ENCODE data around the gene SLCO1B1. TPM values are rescaled to one million over a fixed set of nuclear protein-coding genes. Genes with fewer than 3 reads are reported as not detected.
"Not testable (repeated sequence)": the region's sequence is repeated elsewhere in the genome, so short reads cannot be mapped to it uniquely, and the experiment has no call there.

The SLCO1B1 gene
- total RNA-seq, 1 donor from 2014 or later = not detected

DNA sequence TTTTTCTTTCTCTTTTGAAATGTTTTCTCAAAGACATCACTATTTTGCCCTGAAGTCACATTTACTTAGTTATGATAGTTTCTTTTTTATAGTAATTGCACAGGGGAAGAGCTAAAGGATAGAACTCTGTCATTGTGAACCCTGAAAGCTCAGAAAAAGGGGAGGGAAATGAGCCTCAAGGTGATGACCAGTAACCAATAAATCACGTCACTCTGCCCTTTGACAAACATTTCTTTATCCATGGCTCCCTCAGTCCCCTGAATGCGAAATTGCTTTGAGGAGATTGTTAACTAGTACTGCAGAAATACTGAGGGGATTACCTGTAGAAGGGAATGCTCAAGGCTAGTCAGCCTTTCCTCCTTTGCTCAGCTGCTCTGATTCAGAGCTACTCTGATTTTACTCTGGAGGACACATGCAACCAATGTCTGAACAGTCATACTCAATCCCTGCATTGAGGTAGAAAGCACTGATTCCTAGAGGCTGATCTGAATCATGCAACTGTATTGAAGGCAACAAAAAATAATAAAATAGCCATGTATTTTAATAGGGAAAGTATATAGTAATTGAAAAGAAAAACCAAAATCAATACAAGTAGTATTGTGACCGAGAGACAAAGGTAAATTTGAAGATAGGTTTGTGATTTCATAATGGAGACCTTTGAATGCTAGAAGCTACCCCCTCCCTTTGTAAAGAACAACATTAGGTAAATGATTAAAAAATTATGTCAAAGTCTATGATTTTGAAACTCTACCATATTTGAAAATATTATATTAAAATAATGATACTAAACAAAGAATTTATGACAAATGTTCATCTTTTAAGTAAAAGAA lies 24.7 kb downstream of the SLCO1B1 start:
- H3K27me3 Mint-ChIP-seq (ENCODE audit: low read depth) = no peaks in the 10 kb centered on the region
- no peak for DNase-seq (ENCODE audit: low spot score)
- H3K4me1 Mint-ChIP-seq (ENCODE audit: low read depth) = no peaks in the 10 kb centered on the region
- no peaks in the 10 kb centered on the region for H3K9me3 Mint-ChIP-seq
- no peak overlapping the region for H3K27ac Mint-ChIP-seq
- no peak overlapping the region for H3K4me3 Mint-ChIP-seq (ENCODE audit: low read depth)
- intact Hi-C loops (cut with micrococcal nuclease) = no loop called here
- no peaks in the 10 kb centered on the region for H3K36me3 Mint-ChIP-seq (ENCODE audit: low read depth)

DNA sequence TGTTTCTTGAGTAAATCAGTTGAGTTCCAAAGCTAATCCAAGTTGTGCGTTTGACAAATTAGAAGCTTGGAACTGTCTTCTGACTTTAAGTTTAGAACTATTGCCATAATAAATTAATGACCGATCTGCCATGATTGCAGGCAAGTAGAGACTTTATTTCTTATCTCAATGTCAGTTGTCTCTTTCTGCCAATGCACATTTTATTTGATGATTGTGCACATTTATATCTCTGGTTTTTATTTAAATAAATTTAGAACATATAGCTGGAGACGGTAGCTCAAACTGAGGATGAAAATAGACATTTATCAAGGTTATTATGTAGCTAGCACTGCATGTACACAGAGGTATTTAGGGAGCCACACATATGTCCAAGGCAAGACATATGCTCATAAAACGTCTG lies 34.1 kb downstream of the SLCO1B1 start:
- H3K4me3 Mint-ChIP-seq (ENCODE audit: low read depth) = no peak overlapping the region
- H3K27ac Mint-ChIP-seq = no peak overlapping the region
- no peaks in the 10 kb centered on the region for H3K27me3 Mint-ChIP-seq (ENCODE audit: low read depth)
- no peaks in the 10 kb centered on the region for H3K9me3 Mint-ChIP-seq
- intact Hi-C loops (cut with micrococcal nuclease) = no loop called here
- DNase-seq (ENCODE audit: low spot score) = no peak
- H3K4me1 Mint-ChIP-seq (ENCODE audit: low read depth) = no peaks in the 10 kb centered on the region
- no peaks in the 10 kb centered on the region for H3K36me3 Mint-ChIP-seq (ENCODE audit: low read depth)

DNA sequence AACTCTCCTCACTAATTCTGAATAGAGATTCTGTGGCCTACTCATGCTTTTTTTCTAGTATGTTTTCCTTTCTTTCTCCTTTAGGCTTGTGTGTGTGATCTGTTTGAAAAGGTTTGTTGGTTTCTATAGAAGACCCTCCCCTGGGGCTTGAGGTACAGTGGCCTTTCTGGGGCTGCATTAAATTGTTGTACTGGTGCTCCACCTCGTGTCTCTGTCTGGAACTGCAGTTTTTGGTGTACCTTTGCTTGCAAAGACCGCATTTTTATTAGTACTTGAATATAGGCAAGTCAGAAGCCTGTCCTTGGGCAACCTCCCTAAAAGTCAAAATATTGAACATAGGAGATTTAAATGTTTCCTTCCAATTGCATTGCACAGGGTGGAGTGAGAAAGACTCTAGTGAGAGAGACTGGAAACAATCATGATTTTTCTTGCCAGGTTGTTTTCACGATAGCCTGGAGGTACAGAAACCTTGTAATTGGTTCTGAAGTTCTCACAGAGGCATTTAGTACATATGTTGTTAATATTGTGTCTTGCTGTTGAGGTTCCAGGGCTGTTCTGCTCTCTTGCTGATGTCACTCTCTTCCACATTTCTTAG lies 39.0 kb downstream of the SLCO1B1 start:
- no peak for DNase-seq (ENCODE audit: low spot score)
- Mint-ChIP-seq H3K4me1 (ENCODE audit: low read depth) (no peaks in the 10 kb centered on the region), H3K4me3 (ENCODE audit: low read depth) (no peak overlapping the region), H3K27ac (no peak overlapping the region), H3K9me3 (no peaks in the 10 kb centered on the region), H3K36me3 (ENCODE audit: low read depth) (no peaks in the 10 kb centered on the region), H3K27me3 (ENCODE audit: low read depth) (no peaks in the 10 kb centered on the region)
- intact Hi-C loops (cut with micrococcal nuclease) = loop anchor here (1.0 to 2.0 kb wide), 2 partner anchors 224 to 523 kb away; no protein-coding TSS in a partner anchor

DNA sequence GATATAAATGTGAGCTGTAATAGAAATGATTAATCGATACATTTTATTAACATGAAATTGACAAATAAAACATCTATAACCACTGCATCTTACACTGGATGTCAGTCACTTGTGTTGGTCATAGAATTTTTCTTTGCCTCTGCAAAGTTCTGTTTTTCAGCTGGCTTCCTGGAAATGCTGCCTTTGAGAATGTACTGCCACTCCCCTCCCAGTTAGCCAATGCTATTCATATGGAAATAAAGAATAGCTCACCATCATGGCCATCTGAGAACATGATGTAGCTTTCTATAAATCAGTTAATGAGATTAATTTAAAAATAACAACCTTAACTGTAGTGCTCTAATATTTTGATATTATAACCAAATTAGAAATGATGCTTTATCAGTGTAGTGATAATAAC lies 41.1 kb downstream of the SLCO1B1 start:
- intact Hi-C loops (cut with micrococcal nuclease) = no loop called here
- no peaks in the 10 kb centered on the region for H3K4me1 Mint-ChIP-seq (ENCODE audit: low read depth)
- no peak overlapping the region for H3K4me3 Mint-ChIP-seq (ENCODE audit: low read depth)
- DNase-seq (ENCODE audit: low spot score) = no peak
- no peaks in the 10 kb centered on the region for H3K9me3 Mint-ChIP-seq
- no peaks in the 10 kb centered on the region for H3K27me3 Mint-ChIP-seq (ENCODE audit: low read depth)
- no peaks in the 10 kb centered on the region for H3K36me3 Mint-ChIP-seq (ENCODE audit: low read depth)
- no peak overlapping the region for H3K27ac Mint-ChIP-seq

DNA sequence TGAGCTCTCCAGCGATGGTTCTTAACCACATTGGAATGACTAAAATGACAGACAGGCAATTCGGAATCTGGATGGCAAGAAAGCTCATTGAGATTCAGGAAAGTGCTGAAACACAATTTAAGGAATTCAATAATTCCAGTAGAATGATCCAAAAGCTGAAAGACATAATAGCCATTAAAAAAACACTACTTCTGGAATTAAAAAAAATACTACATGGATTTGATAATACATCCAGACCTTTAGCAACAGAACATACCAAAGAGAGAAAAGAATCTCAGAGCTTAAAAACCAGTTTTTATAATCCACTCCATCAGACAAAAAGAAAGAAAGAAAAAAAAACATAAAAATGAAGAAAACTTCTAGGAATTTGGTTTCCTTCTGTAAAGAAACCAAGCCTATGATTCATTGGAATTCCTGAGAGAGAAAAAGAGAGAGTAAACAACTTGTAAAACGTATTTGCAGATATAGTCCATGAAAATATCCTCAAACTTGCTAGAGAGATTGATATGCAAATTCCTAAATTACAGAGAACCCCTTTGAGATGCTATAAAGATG lies 52.8 kb downstream of the SLCO1B1 start:
- no peaks in the 10 kb centered on the region for H3K4me1 Mint-ChIP-seq (ENCODE audit: low read depth)
- H3K9me3 Mint-ChIP-seq = no peaks in the 10 kb centered on the region
- intact Hi-C loops (cut with micrococcal nuclease) = no loop called here
- H3K27me3 Mint-ChIP-seq (ENCODE audit: low read depth) = no peaks in the 10 kb centered on the region
- no peak overlapping the region for H3K4me3 Mint-ChIP-seq (ENCODE audit: low read depth)
- H3K27ac Mint-ChIP-seq = no peak overlapping the region
- no peak for DNase-seq (ENCODE audit: low spot score)
- no peaks in the 10 kb centered on the region for H3K36me3 Mint-ChIP-seq (ENCODE audit: low read depth)

DNA sequence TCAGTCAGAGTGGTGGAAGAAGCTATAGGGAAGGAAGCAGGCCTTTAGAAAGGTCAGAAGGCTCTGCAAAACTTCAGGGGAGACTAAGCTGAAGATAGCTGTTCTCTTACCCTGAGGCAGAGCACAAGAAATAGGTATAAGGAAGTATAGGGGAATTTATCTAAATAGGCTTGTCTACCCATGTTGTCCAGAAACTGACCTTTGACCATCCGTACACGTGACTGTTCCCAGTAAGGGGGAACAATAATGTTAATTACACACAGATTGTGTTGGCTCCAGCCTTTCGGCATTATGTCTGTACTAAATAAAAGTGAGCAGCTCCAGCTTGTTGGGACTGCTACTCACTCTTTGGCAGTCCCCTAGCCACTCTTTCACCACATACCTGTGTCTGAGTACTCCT lies 59.0 kb downstream of the SLCO1B1 start:
- no peak overlapping the region for H3K4me3 Mint-ChIP-seq (ENCODE audit: low read depth)
- H3K27ac Mint-ChIP-seq = no peak overlapping the region
- no peaks in the 10 kb centered on the region for H3K27me3 Mint-ChIP-seq (ENCODE audit: low read depth)
- intact Hi-C loops (cut with micrococcal nuclease) = no loop called here
- DNase-seq (ENCODE audit: low spot score) = no peak
- H3K36me3 Mint-ChIP-seq (ENCODE audit: low read depth) = no peaks in the 10 kb centered on the region
- H3K4me1 Mint-ChIP-seq (ENCODE audit: low read depth) = no peaks in the 10 kb centered on the region
- H3K9me3 Mint-ChIP-seq = no peaks in the 10 kb centered on the region

DNA sequence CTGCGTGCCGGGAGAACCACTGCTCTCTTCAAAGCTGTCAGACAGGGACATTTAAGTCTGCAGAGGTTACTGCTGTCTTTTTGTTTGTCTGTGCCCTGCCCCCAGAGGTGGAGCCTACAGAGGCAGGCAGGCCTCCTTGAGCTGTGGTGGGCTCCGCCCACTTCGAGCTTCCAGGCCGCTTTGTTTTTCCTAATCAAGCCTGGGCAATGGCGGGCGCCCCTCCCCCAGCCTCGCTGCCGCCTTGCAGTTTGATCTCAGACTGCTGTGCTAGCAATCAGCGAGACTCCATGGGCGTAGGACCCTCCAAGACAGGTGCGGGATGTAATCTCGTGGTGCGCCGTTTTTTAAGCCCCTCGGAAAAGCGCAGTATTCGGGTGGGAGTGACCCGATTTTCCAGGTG lies 83.4 kb downstream of the SLCO1B1 start:
- H3K4me1 Mint-ChIP-seq (ENCODE audit: low read depth); H3K4me3 Mint-ChIP-seq (ENCODE audit: low read depth); intact Hi-C loops (cut with micrococcal nuclease); H3K27me3 Mint-ChIP-seq (ENCODE audit: low read depth); H3K27ac Mint-ChIP-seq; H3K9me3 Mint-ChIP-seq; H3K36me3 Mint-ChIP-seq (ENCODE audit: low read depth); DNase-seq (ENCODE audit: low spot score): not testable (repeated sequence)

DNA sequence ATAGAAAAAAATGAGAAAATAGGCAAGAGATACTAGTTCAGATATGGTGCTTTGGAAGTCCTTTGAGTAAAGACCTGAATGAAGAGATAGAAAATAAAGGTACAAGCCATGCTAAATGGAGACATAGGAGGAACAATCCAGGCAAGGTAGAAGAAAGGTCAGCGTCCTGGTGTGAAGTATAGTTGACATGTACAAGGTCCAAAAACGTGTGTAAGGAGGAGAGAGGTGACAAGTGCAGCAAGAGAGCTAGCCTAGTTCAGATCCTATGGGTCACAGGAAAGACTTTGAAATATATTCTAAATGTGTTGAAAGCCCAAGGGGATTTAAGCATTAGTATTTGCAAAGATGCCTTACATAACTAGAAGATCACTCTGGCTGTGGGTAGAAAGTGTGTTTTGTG lies 88.2 kb downstream of the SLCO1B1 start:
- no peaks in the 10 kb centered on the region for H3K27me3 Mint-ChIP-seq (ENCODE audit: low read depth)
- peaks cover 5% of the 10 kb centered on the region for H3K9me3 Mint-ChIP-seq
- no peak overlapping the region for H3K4me3 Mint-ChIP-seq (ENCODE audit: low read depth)
- no peaks in the 10 kb centered on the region for H3K36me3 Mint-ChIP-seq (ENCODE audit: low read depth)
- H3K4me1 Mint-ChIP-seq (ENCODE audit: low read depth) = no peaks in the 10 kb centered on the region
- intact Hi-C loops (cut with micrococcal nuclease) = no loop called here
- H3K27ac Mint-ChIP-seq = no peak overlapping the region
- DNase-seq (ENCODE audit: low spot score) = no peak

DNA sequence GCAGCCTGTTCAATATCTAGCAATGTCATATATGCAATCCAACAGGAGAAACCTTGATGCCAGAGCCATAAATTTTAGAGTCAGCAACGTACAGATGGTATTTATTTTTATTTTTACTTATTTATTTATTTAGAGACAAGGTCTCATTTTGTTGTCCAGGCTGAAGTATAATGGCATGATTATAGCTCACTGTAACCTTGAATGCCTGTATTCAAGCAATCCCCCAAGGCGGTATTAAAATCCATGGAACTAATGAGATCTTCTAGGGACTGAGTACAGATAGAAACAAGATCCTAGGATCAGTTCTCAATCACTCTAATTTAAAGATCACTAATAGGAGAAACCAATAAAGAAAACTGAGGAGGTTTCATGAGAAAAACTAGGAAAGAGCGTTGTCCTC lies 89.3 kb downstream of the SLCO1B1 start:
- H3K27me3 Mint-ChIP-seq (ENCODE audit: low read depth) = no peaks in the 10 kb centered on the region
- no peaks in the 10 kb centered on the region for H3K36me3 Mint-ChIP-seq (ENCODE audit: low read depth)

DNA sequence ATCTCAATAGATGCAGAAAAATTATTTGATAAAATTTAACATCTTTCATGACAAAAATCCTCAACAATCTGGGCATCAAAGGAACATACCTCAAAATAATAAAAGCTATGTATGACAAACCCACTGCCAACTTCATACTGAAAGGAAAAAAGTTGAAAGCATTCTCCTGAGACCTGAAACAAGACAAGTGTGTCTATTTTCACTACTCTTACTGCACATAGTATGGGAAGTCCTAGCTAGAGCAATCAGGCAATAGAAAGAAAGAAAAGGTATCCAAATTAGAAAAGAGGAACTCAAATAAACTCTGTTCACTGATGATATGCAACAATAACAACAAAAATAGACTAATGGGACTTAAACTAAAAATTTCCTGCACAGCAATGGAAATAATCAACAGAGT lies 90.1 kb downstream of the SLCO1B1 start:
- no peaks in the 10 kb centered on the region for H3K4me1 Mint-ChIP-seq (ENCODE audit: low read depth)
- H3K27ac Mint-ChIP-seq = no peak overlapping the region
- H3K9me3 Mint-ChIP-seq = no peaks in the 10 kb centered on the region
- H3K4me3 Mint-ChIP-seq (ENCODE audit: low read depth) = no peak overlapping the region
- no peak for DNase-seq (ENCODE audit: low spot score)
- H3K27me3 Mint-ChIP-seq (ENCODE audit: low read depth) = no peaks in the 10 kb centered on the region
- intact Hi-C loops (cut with micrococcal nuclease) = no loop called here
- no peaks in the 10 kb centered on the region for H3K36me3 Mint-ChIP-seq (ENCODE audit: low read depth)

More for the DNA sequence above, 89.3 kb downstream of the SLCO1B1 start:
- no peaks in the 10 kb centered on the region for H3K4me1 Mint-ChIP-seq (ENCODE audit: low read depth)
- intact Hi-C loops (cut with micrococcal nuclease) = no loop called here
- DNase-seq (ENCODE audit: low spot score) = no peak
- no peak overlapping the region for H3K27ac Mint-ChIP-seq
- no peak overlapping the region for H3K4me3 Mint-ChIP-seq (ENCODE audit: low read depth)
- H3K9me3 Mint-ChIP-seq = no peaks in the 10 kb centered on the region

DNA sequence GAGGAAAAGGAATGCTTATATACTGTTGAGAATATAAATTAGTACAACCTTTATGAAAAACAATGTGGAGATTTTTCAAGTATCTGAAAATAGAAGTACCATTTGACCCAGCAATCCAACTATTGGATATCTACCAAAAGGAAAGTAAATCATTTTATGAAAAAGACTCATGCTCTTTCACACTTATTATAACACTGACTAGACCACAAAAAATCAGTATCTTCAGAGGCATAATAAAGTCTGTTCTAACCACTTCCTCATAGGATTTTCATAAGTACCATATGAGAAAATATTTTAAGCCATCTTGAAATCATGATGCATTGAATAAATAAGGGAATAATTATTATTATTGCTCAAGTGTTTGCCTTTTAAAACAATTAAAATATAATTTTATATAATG lies 90.8 kb downstream of the SLCO1B1 start:
- no peak for DNase-seq (ENCODE audit: low spot score)
- no peaks in the 10 kb centered on the region for H3K27me3 Mint-ChIP-seq (ENCODE audit: low read depth)
- no peak overlapping the region for H3K4me3 Mint-ChIP-seq (ENCODE audit: low read depth)
- H3K9me3 Mint-ChIP-seq = no peaks in the 10 kb centered on the region
- intact Hi-C loops (cut with micrococcal nuclease) = no loop called here
- H3K36me3 Mint-ChIP-seq (ENCODE audit: low read depth) = no peaks in the 10 kb centered on the region
- H3K4me1 Mint-ChIP-seq (ENCODE audit: low read depth) = no peaks in the 10 kb centered on the region
- no peak overlapping the region for H3K27ac Mint-ChIP-seq

DNA sequence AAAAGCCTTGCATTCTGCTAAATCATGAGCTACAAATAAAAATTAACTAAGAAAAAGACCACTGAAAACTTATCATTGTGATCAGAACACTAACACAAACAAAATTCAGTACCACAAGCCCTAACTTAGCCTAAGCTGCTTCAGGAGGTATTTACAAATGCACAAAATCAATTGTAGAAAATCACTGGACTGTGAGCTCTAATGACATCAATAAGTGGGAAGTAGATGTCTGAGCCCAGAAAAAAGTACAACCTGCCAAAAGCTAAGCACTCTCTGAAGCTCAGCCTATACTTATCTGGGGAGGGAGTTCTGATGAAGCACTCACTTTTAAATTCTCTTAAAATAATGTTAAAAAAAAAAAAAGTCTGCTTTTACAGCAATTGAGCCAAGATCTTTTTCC lies 92.9 kb downstream of the SLCO1B1 start:
- Mint-ChIP-seq H3K36me3 (ENCODE audit: low read depth) (no peaks in the 10 kb centered on the region), H3K4me1 (ENCODE audit: low read depth) (no peaks in the 10 kb centered on the region), H3K9me3 (no peaks in the 10 kb centered on the region), H3K27ac (no peak overlapping the region), H3K4me3 (ENCODE audit: low read depth) (no peak overlapping the region), H3K27me3 (ENCODE audit: low read depth) (no peaks in the 10 kb centered on the region)
- intact Hi-C loops (cut with micrococcal nuclease) = no loop called here
- no peak for DNase-seq (ENCODE audit: low spot score)

DNA sequence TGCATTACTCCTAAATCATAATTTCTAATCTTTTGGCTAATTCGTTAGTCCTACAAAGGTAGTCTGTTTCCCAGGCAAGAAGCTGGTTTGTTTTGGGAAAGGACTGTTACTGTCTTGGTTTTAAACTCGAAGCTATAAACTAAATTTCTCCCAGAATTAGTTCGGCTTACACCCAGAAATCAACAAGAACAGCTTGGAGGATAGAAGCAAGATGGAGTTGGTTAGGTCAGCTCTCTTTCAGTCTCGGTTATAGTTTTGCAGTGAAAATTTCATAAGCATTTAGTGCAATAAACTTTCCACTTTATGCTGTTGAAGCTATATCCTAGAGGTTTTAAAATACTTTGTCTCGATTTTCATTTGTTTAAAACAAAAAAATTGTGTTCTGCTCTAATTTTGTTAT lies 103.4 kb downstream of the SLCO1B1 start:
- no peaks in the 10 kb centered on the region for H3K36me3 Mint-ChIP-seq (ENCODE audit: low read depth)
- DNase-seq (ENCODE audit: low spot score) = no peak
- intact Hi-C loops (cut with micrococcal nuclease) = no loop called here
- H3K4me1 Mint-ChIP-seq (ENCODE audit: low read depth) = no peaks in the 10 kb centered on the region
- no peaks in the 10 kb centered on the region for H3K9me3 Mint-ChIP-seq
- H3K27me3 Mint-ChIP-seq (ENCODE audit: low read depth) = no peaks in the 10 kb centered on the region
- no peak overlapping the region for H3K27ac Mint-ChIP-seq
- H3K4me3 Mint-ChIP-seq (ENCODE audit: low read depth) = no peak overlapping the region

Data from activated T-helper 2 cell treated with anti-CD3 and anti-CD28 coated beads, Interferon-gamma antibody, Interleukin-2, Interleukin-4, amounts not matched to agents 10 μg/mL and 5 μg/mL and 100 μg/mL, durations not matched to agents 14 hours and 24 hours and 36 hours (primary cell).